NOMO-1 (cell line): ENCODE data around the gene TRAF3.
"Not testable (repeated sequence)": the region's sequence is repeated elsewhere in the genome, so short reads cannot be mapped to it uniquely, and the experiment has no call there.

Experiments used
- DNase-seq, 2 experiments: peaks; one replicate each; lab custom pipeline; 2025; ENCODE audit not compliant: unreplicated experiment in 2 of 2; lab: John Stamatoyannopoulos, UW

The TRAF3 gene

GRCh38 chr14:102805941-102806340 lies 28.7 kb downstream of the TRAF3 start:
- no peak for DNase-seq

- DNase-seq: no peak
These were observed 29.2 kb downstream of the TRAF3 start for GRCh38 chr14:102806447-102806846.

GRCh38 chr14:102807013-102807406 lies 29.8 kb downstream of the TRAF3 start:
- DNase-seq: no peak

GRCh38 chr14:102809870-102810269 lies 32.6 kb downstream of the TRAF3 start:
- no peak for DNase-seq

GRCh38 chr14:102810523-102810922 lies 33.3 kb downstream of the TRAF3 start:
- no peak for DNase-seq

GRCh38 chr14:102811254-102811963 lies 34.2 kb downstream of the TRAF3 start:
- DNase-seq: no peak

GRCh38 chr14:102811971-102812370 lies 34.7 kb downstream of the TRAF3 start:
- no peak for DNase-seq

GRCh38 chr14:102813691-102814090 lies 36.4 kb downstream of the TRAF3 start:
- DNase-seq: no peak

- no peak for DNase-seq
These were observed 40.1 kb downstream of the TRAF3 start for GRCh38 chr14:102817318-102817717.

GRCh38 chr14:102817942-102818940 lies 41.0 kb downstream of the TRAF3 start:
- DNase-seq: no peak

- no peak for DNase-seq
These were observed 42.0 kb downstream of the TRAF3 start for GRCh38 chr14:102819176-102819628.

GRCh38 chr14:102819747-102820330 lies 42.6 kb downstream of the TRAF3 start:
- no peak for DNase-seq

GRCh38 chr14:102821252-102821651 lies 44.0 kb downstream of the TRAF3 start:
- DNase-seq: no peak

- DNase-seq: no peak
These were observed 45.1 kb downstream of the TRAF3 start for GRCh38 chr14:102822311-102822863.

GRCh38 chr14:102822887-102823286 lies 45.6 kb downstream of the TRAF3 start:
- not testable (repeated sequence) for DNase-seq

- DNase-seq: no peak
These were observed 46.3 kb downstream of the TRAF3 start for GRCh38 chr14:102823546-102823945.

- no peak for DNase-seq
These were observed 47.6 kb downstream of the TRAF3 start for GRCh38 chr14:102824832-102825231.

- DNase-seq: no peak
These were observed 48.3 kb downstream of the TRAF3 start for GRCh38 chr14:102825307-102826095.

GRCh38 chr14:102826161-102826560 lies 48.9 kb downstream of the TRAF3 start:
- DNase-seq: no peak
